Mononuclear cell (primary cell): Measurements from ENCODE around the gene SWAP70. TPM values are rescaled to one million over a fixed set of nuclear protein-coding genes. Genes with fewer than 3 reads are reported as not detected.

Source experiments
- H3K27me3 ChIP-seq: 2 replicates; pipeline ENCODE4 v1.6.0; 2011; ENCODE audit warnings: low read length, control low read depth; ENCODE audit not compliant: insufficient read depth
- H3K4me1 ChIP-seq: 2 replicates; pipeline ENCODE4 v1.5.1; 2011; ENCODE audit warnings: mild to moderate bottlenecking, low read length, control low read depth; ENCODE audit not compliant: insufficient read depth
- H3K4me3 ChIP-seq: 2 replicates; pipeline ENCODE4 v1.5.1; 2011; ENCODE audit warnings: mild to moderate bottlenecking, low read length, moderate library complexity
- H3K9me3 ChIP-seq: 2 replicates; pipeline ENCODE4 v1.5.1; 2011; ENCODE audit warnings: low read depth, mild to moderate bottlenecking, control low read depth, low read length
- total RNA-seq: library from RNA; depleted of rRNA; stranded (reverse); fragments of >200 nt; gene quantifications from one replicate; pipeline ENCODE4 v1.2.3, GENCODE V29; 2012

SWAP70 gene
- total RNA-seq, 1 donor, result 30.3 TPM

DNA sequence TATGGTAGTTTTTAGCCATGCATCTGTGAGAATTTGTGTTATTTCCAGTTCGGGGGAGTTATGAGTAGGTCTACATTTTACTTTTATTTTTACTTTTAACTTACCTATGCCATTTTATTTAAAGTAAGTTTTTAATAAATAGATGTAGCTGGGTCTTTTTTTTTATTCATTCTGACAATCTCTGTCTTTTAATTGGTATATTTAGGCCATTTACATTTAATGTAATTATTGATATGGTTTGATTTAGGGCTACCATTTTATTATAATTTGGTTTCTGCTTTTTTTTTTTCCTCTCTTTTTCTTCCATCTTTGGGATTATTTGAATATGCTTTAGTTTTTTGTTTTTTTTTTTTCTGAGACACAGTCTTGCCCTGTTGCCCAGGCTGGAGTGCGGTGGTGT, 1.9 kb downstream of the SWAP70 start:
- Histone ChIP-seq H3K9me3 (peaks cover 5% of the 10 kb centered on the region), H3K27me3 (no peaks in the 10 kb centered on the region), H3K4me3 (peak overlapping the region; percentile 92), H3K4me1 (peaks cover 45% of the 10 kb centered on the region)

DNA sequence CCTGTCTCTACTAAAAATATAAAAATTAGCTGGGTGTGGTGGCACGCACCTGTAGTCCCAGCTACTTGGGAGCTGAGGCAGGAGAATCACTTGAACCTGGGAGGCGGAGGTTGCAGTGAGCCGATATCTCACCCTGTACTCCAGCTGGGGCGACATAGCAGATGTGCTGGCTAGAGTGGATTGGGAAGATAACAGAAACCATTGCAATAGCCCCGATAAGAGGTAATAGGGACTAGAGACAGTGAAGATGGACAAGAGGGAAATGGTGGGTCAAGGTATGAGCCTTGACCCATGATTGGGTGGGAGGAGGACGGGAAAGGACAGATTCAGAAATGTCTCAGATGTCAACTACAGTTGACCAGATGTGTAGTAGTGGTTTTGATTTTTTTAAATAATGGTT, 6.1 kb downstream of the SWAP70 start:
- H3K4me1 ChIP-seq, result peaks cover 20% of the 10 kb centered on the region
- H3K9me3 ChIP-seq, result peaks cover 5% of the 10 kb centered on the region
- H3K4me3 ChIP-seq, result no peak overlapping the region
- H3K27me3 ChIP-seq, result no peaks in the 10 kb centered on the region

DNA sequence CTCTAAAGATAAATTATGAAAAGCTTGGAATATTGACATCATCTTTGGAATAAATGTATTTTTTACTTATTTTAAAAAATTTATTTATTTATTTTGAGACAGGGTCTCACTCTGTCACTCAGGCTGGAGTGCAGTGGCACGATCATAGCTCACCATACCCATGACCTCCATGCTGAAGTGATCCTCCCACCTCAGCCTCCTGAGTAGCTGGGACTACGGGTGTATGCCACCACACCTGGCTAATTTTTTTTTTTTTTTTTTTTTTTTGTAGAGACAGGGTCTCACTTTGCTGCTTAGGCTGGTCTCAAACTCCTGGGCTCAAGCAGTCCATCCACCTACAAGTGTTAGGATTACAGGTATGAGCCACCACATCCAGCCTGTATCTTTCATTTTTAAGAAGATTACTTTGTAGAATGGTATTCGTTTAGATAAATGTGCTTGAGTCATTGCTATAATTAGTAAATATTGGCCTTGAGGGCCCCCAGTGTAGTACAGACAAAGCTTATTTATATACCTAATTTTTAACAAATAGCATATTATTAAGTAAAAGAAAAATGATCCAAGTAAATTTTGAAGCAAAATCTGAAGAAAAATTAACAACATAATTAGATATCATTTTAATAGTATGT, 8.5 kb downstream of the SWAP70 start:
- peaks cover 20% of the 10 kb centered on the region for H3K4me1 ChIP-seq
- no peak overlapping the region for H3K4me3 ChIP-seq
- H3K9me3 ChIP-seq, result no peaks in the 10 kb centered on the region
- H3K27me3 ChIP-seq, result no peaks in the 10 kb centered on the region

DNA sequence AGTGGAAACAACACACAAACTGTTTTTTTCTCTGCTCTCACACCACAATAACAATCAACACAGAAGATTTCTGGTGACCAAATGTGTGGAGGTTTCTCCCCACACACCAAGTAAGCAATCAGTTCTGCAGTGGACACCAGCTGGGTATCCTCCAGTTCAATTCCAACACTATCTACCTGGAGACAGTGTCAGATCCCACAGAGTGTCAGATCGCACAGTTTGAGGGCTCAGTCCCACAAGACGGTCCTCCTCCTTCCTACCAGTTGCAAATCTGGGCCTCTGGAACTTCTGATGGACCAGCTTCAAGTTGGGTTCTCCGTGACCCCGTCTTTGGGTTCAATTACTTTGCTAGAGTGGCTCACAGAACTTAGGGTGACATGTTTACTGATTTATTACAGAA, 9.0 kb downstream of the SWAP70 start:
- H3K4me1 ChIP-seq, result peaks cover 18% of the 10 kb centered on the region
- no peaks in the 10 kb centered on the region for H3K27me3 ChIP-seq
- no peaks in the 10 kb centered on the region for H3K9me3 ChIP-seq
- H3K4me3 ChIP-seq, result no peak overlapping the region

DNA sequence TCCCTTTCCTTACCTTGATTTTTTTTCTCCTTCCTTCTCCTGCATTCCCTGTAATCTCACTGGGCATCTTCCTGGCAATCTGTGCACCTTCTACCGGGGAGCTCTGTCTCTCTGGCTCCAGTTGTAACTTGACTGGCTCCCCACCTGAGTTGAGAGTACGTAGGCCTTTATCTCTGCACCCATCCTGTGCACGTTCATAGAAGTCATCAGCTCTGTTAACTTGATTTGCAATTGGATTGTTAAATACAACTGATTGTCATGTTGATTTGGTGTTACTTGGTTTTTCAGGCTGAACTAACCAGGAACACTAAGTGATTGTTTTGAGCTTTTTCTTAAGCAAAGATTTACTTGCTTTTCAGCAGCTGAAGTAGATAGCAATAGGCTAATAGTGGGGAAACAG, 11.8 kb downstream of the SWAP70 start:
- peaks cover 31% of the 10 kb centered on the region for H3K4me1 ChIP-seq

DNA sequence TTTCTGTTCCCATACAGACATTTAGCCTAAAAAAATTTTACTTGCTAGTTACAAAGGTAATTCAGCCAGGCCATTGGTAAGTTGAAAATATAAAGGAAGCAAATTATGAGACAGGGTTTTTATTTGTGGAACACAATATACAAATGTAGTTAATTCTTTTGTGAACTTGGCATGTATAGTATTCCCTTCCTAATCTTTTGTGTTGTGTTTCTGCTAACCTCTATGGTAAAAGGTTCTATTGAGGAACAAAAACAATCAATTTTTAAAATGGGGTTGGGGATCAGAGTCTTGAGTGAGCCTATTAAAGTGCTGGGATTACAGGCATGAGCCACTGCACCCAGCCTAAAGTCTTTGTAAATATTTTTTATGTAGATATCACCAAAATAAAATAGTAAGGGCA, 14.1 kb downstream of the SWAP70 start:
- no peaks in the 10 kb centered on the region for H3K27me3 ChIP-seq
- peaks cover 42% of the 10 kb centered on the region for H3K4me1 ChIP-seq
- H3K4me3 ChIP-seq, result no peak overlapping the region
- no peaks in the 10 kb centered on the region for H3K9me3 ChIP-seq

More for the DNA sequence above, 11.8 kb downstream of the SWAP70 start:
- Histone ChIP-seq H3K27me3 (no peaks in the 10 kb centered on the region), H3K4me3 (no peak overlapping the region), H3K9me3 (no peaks in the 10 kb centered on the region)

DNA sequence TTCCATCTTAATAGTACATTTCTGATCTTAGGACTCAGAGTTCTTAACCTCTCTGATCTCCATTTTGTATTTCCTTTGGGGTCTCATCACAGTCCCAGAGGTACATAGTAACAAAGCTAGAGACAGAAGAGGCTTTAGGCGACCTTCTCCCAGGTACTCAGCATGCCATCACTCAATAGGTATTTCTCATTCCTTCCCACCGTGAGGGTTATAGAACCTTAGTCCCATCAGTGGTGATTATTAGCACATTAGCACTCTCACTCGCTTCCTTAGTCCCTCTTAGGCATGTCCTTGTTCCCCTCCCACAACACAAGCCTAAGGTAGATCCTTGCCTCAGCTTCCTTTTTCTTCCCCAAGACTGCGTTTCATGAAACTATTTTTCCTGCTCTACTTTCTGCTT, 14.7 kb downstream of the SWAP70 start:
- Histone ChIP-seq H3K27me3 (no peaks in the 10 kb centered on the region), H3K4me3 (no peak overlapping the region), H3K9me3 (no peaks in the 10 kb centered on the region), H3K4me1 (peaks cover 42% of the 10 kb centered on the region)

DNA sequence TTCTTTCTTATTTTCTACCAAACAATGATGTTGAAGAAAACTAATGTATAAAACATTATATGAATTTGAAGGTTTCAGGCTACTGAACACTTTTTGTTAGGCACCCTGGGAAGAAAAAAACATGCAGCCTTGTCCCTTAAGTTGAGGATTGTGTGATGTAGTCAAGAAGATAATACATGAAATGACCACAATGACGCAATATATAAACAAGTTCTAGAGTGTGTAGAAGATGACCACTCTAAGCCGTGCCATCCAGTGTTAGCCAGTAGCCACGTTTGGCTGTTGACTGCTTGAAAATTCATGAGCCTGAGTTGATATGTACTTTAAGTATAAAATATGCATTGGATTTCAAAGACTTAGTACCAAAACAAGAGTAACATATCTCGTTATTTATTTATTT, 16.2 kb downstream of the SWAP70 start:
- H3K27me3 ChIP-seq, result no peaks in the 10 kb centered on the region

DNA sequence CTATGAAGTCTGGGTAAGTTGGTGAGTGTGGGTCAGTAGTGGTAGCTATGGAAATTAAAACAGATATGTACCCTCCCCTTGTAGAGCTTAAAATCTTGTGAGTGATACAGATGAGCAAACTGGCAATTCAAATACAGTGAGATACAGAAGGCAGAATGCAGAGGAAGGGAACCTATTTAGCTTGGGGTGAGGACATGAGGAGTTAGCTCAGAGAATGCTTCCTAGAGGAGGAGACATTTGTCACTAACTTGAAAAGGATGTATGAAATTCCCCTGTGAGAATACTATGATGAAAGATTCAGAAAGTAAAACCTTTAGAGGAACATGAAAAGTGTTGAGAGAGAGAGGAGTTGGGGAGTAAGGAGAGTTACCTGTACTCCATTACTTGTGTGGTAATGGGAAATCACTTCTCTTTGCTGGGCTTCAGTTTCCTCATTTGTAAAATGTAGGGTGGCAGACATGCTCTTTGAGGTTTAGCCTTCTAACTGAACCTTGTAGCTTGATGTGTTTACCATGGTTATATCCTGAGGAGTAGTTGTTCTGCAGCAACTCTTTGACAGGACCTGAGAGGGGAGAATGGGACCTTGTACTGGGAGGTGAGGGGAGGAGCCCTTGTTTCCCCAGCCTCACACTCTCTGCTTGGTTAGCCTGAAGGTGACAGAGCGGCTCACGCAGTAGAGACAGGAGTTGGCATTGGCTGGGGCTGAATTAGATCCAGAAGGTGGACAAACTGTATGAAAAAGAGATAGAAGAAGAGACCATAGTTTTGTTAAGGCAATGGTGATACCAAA, 17.9 kb downstream of the SWAP70 start:
- no peaks in the 10 kb centered on the region for H3K27me3 ChIP-seq
- no peaks in the 10 kb centered on the region for H3K9me3 ChIP-seq
- H3K4me1 ChIP-seq, result peaks cover 40% of the 10 kb centered on the region
- no peak overlapping the region for H3K4me3 ChIP-seq

More for the DNA sequence above, 16.2 kb downstream of the SWAP70 start:
- H3K4me1 ChIP-seq, result peaks cover 42% of the 10 kb centered on the region
- no peak overlapping the region for H3K4me3 ChIP-seq
- no peaks in the 10 kb centered on the region for H3K9me3 ChIP-seq

DNA sequence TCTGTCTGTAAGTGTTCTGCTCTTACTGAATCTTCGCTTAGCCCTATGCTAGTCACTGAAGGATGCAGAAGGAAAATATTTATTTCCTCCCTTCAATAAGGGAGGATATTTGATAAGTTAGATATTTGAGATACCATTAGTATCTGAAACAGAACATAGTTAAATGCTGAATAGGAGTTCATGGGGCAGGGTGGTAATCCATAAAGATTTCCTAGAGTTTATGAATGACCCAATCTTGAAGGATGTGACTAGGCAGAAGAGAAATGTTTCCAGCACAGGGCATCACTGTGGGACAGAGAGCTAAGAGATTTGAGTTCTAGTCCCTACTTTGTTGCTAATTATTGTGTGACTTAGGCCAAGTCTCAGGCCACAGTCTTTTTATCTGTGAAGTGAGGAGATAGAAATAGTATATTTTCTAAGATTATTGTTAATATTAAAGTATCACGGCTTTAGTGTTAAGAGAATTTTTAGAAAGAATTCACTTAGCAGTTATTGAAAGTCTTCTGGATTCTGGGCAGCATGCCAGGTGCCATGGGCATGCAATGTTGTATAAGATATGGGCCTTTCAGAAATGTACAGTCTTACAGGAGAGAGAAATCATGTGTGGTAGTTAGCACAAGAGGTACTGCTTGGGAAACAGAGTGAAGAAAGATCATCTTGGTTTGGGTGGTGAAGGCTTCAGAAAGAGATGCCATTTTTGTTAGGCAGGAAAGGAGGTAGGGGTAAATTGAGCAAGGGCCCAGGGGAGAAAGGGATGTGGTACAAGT, 24.0 kb downstream of the SWAP70 start:
- H3K9me3 ChIP-seq, result no peaks in the 10 kb centered on the region
- peaks cover 54% of the 10 kb centered on the region for H3K4me1 ChIP-seq

DNA sequence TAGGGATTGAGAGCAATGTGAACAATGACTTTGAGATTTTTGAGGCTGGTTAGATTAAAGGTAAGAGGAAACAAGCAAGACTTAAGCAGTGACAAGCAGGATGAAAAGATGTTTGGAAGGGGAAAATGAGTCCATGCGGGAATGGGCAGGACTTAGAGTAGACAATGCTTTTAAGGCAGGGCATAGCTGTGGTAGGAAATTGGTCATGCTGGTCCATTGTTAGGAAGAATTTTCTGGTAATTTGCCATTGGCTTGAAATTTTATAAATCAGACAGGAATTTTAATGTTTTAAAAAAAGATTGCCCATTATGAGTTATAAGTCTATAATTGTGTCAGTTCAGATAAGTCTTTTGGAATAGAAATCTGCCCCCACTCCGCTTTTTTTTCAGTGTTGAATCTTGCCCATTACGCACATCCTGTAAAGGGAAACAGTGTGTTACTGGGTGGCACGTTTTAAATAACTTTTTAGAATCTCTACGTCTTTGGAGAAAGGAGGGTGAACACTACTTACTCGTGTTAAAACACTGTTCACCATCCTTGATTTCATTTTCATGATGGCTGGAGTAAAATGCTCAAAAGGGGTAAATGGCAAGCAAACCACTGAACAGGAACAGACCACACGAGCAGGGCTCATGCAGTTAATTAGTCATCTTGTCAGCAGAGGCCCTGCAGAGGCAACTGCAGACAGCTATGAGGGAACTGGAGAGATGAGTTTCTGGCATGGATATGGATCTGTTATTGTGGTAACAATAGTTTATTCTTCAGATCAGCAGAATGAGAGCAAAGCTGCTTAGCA, 25.0 kb downstream of the SWAP70 start:
- peaks cover 51% of the 10 kb centered on the region for H3K4me1 ChIP-seq

More for the DNA sequence above, 24.0 kb downstream of the SWAP70 start:
- no peak overlapping the region for H3K4me3 ChIP-seq
- no peaks in the 10 kb centered on the region for H3K27me3 ChIP-seq

DNA sequence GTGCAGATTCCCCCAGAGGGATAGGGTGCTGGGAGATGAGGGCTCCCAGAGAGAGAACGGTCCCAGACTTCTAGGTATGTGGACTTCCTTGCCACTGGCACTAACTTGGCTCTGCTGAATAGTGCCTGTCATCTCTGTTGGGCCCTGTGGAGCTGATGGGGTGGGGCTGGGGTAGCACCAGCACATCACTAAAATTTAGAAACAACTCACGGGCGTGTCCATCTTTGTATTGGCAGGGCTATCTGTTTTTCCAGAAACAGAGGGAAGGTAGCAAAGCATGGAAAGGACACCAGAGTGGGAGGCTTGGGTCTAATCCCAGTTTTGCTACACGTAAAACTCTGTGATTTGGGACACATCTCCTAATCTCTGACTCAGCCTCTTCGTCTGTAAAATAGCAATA, 25.8 kb downstream of the SWAP70 start:
- H3K4me1 ChIP-seq, result peaks cover 54% of the 10 kb centered on the region
- H3K9me3 ChIP-seq, result no peaks in the 10 kb centered on the region
- no peak overlapping the region for H3K4me3 ChIP-seq
- H3K27me3 ChIP-seq, result no peaks in the 10 kb centered on the region

More for the DNA sequence above, 25.0 kb downstream of the SWAP70 start:
- no peak overlapping the region for H3K4me3 ChIP-seq
- H3K27me3 ChIP-seq, result no peaks in the 10 kb centered on the region
- no peaks in the 10 kb centered on the region for H3K9me3 ChIP-seq

DNA sequence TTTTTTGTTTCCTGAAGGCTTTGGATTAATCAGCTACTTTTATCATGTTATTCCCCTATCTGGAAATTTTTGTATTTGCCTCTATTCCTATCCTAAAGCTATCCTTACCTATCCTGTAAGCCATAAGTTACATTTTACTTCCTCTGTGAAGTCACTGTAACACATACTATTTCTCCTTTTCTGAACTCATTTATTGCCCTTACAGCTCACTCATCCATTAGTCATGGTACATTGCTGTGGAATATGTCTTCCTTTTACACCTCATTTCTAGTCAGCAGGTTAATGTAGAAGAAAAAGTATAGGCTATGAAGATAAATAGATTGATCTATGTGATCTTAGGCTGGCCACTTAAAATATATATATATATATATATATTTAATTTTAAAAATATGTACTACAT, 28.0 kb downstream of the SWAP70 start:
- H3K4me3 ChIP-seq, result no peak overlapping the region
- H3K4me1 ChIP-seq, result peaks cover 48% of the 10 kb centered on the region

DNA sequence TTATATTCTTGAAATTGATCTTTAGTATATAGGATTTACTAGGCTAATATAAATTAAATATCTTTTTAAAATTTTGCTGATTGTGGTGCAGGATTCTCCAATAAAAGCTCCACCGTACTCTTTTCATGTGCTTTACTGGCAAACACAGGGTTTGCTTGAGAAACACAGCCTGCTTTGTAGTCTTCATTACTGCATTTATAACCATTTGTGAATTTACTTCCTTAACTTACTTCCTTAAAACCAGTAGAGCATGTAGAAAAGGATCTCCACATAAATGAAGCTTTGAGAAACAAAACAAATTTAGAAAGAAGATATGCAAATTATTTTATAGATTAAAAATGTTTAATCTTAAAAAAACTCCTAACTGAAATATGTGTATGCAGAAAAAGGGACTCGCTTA, 28.8 kb downstream of the SWAP70 start:
- Histone ChIP-seq H3K9me3 (no peaks in the 10 kb centered on the region), H3K4me3 (no peak overlapping the region), H3K27me3 (no peaks in the 10 kb centered on the region), H3K4me1 (peaks cover 51% of the 10 kb centered on the region)

More for the DNA sequence above, 28.0 kb downstream of the SWAP70 start:
- no peaks in the 10 kb centered on the region for H3K9me3 ChIP-seq
- no peaks in the 10 kb centered on the region for H3K27me3 ChIP-seq
